Fibroblast of skin of right biceps (primary cell): ENCODE measurements around the gene FOS.
"Not testable (repeated sequence)": the region's sequence is repeated elsewhere in the genome, so short reads cannot be mapped to it uniquely, and the experiment has no call there.

ENCODE experiments used
- DNase-seq: peaks from one replicate; pipeline ENCODE4 v3.0.0-alpha.2; 2013

FOS gene

DNA sequence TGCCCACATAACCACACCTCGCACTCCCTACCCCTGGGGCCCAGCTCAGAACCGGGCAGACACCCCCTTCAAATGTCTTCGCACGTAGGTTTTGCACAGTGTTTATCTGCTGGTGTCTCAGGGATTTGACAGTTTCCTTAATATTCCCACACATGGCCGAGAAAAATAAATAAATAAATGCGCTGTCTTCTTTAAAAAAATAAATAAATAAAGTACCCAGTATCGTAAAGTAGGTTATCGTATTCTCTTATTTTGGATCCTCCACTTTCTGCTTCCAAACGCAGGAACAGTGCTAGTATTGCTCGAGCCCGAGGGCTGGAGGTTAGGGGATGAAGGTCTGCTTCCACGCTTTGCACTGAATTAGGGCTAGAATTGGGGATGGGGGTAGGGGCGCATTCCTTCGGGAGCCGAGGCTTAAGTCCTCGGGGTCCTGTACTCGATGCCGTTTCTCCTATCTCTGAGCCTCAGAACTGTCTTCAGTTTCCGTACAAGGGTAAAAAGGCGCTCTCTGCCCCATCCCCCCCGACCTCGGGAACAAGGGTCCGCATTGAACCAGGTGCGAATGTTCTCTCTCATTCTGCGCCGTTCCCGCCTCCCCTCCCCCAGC lies 710 bp upstream of the FOS start:
- DNase-seq, result no peak

GRCh38 chr14:75279153-75279762 lies 630 bp downstream of the FOS start:
- peak; percentile 80 for DNase-seq

- DNase-seq, result peak; percentile 21
Measured at GRCh38 chr14:75279763-75280290, 1.2 kb downstream of the FOS start.

DNA sequence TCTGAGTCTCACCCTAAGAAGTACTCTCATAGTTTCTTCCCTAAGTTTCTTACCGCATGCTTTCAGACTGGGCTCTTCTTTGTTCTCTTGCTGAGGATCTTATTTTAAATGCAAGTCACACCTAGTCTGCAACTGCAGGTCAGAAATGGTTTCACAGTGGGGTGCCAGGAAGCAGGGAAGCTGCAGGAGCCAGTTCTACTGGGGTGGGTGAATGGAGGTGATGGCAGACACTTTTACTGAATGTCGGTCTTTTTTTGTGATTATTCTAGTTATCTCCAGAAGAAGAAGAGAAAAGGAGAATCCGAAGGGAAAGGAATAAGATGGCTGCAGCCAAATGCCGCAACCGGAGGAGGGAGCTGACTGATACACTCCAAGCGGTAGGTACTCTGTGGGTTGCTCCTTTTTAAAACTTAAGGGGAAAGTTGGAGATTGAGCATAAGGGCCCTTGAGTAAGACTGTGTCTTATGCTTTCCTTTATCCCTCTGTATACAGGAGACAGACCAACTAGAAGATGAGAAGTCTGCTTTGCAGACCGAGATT lies 1.7 kb downstream of the FOS start:
- DNase-seq, result no peak

DNA sequence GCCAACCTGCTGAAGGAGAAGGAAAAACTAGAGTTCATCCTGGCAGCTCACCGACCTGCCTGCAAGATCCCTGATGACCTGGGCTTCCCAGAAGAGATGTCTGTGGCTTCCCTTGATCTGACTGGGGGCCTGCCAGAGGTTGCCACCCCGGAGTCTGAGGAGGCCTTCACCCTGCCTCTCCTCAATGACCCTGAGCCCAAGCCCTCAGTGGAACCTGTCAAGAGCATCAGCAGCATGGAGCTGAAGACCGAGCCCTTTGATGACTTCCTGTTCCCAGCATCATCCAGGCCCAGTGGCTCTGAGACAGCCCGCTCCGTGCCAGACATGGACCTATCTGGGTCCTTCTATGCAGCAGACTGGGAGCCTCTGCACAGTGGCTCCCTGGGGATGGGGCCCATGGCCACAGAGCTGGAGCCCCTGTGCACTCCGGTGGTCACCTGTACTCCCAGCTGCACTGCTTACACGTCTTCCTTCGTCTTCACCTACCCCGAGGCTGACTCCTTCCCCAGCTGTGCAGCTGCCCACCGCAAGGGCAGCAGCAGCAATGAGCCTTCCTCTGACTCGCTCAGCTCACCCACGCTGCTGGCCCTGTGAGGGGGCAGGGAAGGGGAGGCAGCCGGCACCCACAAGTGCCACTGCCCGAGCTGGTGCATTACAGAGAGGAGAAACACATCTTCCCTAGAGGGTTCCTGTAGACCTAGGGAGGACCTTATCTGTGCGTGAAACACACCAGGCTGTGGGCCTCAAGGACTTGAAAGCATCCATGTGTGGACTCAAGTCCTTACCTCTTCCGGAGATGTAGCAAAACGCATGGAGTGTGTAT lies 2.4 kb downstream of the FOS start:
- no peak for DNase-seq

GRCh38 chr14:75281654-75282019 lies 3.0 kb downstream of the FOS start:
- DNase-seq, result no peak

GRCh38 chr14:75282170-75282554 lies 3.5 kb downstream of the FOS start:
- DNase-seq, result no peak

GRCh38 chr14:75282555-75283161 lies 4.0 kb downstream of the FOS start:
- DNase-seq, result not testable (repeated sequence)

DNA sequence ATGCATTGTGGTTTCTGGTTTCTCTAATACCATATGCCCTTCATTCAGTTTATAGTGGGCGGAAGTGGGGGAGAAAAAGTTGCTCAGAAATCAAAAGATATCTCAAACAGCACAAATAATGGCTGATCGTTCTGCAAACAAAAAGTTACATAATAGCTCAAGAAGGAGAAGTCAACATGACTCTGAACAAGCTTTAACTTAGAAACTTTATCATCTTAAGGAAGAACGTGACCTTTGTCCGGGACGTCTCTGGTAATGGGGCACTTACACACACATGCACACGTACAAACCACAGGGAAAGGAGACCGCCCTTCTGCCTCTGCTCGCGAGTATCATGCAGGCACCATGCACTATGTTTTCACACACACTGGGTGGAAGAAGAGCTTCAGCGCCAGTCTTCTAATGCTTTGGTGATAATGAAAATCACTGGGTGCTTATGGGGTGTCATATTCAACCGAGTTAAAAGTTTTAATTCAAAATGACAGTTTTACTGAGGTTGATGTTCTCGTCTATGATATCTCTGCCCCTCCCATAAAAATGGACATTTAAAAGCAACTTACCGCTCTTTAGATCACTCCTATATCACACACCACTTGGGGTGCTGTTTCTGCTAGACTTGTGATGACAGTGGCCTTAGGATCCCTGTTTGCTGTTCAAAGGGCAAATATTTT lies 4.7 kb downstream of the FOS start:
- DNase-seq, result peak; percentile 13

- peak; percentile 15 for DNase-seq
Measured at GRCh38 chr14:75283833-75284563, 5.4 kb downstream of the FOS start.

GRCh38 chr14:75285331-75285730 lies 6.7 kb downstream of the FOS start:
- DNase-seq, result no peak

DNA sequence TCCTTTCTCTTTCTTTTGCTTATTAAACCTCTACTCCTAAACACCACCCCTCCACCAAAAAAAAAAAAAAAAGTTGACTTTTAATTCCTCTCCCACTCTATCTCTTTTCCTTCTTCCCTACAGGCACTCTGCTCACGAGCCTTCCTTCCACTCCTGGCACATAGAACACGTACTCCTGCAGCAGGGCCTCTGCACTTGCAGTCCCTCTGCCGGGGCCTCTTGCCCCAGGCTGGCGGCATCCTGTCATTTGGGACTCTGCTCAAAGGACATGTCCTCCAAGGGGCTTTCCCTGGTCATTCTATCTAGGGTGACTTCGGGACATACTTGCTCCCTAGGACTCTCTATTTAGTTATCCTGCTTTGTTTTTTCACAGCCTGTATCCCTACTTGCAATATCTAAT lies 7.7 kb downstream of the FOS start:
- no peak for DNase-seq

- DNase-seq, result no peak
Measured at GRCh38 chr14:75289840-75290388, 11.3 kb downstream of the FOS start.

DNA sequence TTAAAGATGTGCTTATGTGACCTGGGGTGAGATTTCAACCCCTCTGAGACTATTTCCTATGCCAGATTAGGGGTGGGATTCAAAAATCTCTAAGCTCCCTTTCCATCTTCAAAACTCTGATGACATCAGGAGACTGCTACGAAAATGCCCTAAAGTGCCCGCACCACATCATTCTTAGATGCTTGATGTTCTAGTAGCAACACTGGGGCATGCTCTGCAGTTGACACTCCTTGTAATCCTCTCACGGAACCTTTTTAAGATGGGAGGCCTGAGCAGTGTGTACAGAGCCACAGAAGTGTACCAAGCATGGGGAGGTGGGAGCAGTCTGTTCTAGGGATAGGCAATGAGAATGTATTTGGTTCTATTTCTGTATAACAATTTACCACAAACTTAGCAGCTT lies 12.2 kb downstream of the FOS start:
- no peak for DNase-seq

- no peak for DNase-seq
Measured at GRCh38 chr14:75291331-75291730, 12.7 kb downstream of the FOS start.

DNA sequence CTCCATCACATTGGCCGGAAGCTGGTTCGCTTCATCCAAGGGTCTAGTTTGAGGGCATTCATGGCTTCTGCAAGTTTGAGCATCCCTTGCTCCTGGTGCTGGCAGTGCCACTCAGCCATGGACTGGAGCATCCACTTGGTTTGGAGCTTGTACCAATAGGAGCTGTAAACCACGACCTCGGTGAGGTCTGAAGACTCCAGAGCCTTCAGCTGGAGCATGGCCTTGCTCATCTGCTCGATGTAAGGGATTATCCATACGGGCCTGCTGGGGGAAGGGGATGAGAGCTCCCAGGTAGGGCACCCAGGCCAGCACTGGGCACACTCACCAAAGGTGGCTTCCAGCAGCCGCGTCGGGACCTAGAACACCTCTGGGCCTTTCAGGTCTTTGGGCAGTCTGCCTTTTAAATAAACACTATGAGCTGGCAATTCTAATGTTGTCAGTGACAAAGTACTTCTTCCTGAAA lies 13.5 kb downstream of the FOS start:
- no peak for DNase-seq

DNA sequence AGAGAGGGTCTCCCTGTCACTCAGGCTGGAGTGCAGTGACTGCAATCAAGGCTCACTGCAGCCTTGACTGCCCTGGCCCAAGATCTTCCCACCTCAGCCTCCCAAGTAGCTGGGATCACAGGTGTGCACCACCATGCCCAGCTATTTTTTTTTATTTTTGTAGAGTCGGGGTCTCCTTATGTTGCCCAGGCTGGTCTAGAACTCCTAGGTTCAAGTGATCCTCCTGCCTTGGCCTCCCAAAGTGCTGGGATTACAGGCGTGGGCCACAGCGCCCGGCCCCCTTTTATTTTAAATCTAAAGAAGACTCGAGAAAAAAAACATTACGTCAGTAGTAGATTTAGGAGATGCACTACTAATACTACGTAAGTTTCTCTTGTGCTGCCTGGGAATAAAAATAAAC lies 14.3 kb downstream of the FOS start:
- no peak for DNase-seq

- DNase-seq, result peak; percentile 95
Measured at GRCh38 chr14:75293920-75294648, 15.5 kb downstream of the FOS start.

GRCh38 chr14:75294649-75295033 lies 16.0 kb downstream of the FOS start:
- no peak for DNase-seq

DNA sequence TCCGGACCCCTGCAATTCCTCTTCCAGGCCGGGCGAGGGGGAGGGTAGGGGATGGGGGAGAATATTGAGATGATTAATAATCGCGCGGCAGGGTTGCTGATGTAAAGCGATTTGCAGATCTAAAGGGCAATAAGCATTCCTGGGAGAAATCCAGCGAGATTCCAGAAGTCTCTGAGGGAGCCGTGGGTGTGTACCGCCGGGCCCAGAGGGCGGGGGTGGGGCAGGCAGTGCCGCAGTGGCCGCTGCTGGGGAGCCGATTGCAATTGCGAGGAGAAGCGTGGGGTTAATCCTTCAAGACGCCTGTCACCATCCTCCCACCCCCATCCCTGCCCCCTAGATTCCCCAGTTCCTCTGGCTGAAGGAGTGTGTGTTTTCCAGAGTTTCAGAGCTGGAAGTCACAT lies 16.4 kb downstream of the FOS start:
- peak; percentile 93 for DNase-seq
